IPS-18c (cell line): ENCODE measurements around the gene SMG7.

Source experiments
- H3K4me3 ChIP-seq: 2 replicates; pipeline ENCODE4 v1.7.0; 2013; ENCODE audit warnings: low read depth, mild to moderate bottlenecking, low read length, moderate library complexity; ENCODE audit not compliant: insufficient read depth
- H3K9me3 ChIP-seq: one replicate; pipeline ENCODE4 v1.6.1; 2013; ENCODE audit warnings: mild to moderate bottlenecking, low read length, moderate library complexity; ENCODE audit not compliant: control insufficient read depth, insufficient read depth

SMG7 gene

DNA sequence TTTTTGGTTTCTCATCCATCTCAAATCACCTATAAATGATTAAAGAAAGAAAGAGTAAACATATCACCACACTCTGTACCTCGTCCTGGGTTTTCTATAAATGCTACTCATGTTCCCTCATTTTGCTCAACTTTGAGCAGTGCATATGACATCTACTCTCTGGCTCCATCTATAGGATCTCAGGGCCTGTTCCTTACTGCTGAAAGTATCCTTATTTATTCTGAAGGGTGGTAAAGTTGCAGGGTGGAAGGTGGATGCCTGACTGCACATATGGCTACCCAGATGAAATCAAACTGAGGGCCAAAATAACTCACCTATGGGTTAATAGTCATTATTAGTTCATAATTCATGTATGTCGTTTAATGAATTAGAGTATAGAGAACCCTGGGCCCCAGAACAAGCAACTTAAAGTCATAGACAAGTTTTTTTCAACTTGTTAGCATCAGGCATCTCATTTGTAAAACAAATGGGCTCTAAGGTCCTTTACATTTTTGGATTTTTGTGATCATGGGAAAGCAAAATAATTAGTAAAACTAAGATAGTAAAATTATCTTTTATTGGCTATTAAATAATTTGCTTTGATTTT is 71.4 kb downstream of the SMG7 start:
- H3K9me3 ChIP-seq: no peaks in the 10 kb centered on the region
- no peak overlapping the region for H3K4me3 ChIP-seq

DNA sequence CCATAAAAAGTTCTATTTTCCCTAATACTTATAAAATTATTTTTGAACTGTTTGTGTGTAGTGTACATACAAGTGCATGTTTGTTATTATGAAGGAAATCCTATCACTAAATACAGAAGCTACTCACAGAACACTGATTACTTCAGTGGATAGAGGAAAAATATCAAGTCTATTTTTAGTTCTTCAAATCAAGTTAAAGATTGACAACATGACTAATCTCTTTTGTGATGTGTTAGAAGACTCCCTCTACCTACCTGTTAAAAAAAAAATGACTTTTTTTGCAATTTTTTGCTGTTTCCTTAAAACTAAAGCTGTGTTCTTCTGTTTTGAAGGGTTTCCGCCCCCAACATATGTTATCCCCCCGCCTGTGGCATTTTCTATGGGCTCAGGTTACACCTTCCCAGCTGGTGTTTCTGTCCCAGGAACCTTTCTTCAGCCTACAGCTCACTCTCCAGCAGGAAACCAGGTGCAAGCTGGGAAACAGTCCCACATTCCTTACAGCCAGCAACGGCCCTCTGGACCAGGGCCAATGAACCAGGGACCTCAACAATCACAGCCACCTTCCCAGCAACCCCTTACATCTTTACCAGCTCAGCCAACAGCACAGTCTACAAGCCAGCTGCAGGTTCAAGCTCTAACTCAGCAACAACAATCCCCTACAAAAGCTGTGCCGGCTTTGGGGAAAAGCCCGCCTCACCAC is 72.4 kb downstream of the SMG7 start:
- Histone ChIP-seq H3K9me3 (no peaks in the 10 kb centered on the region), H3K4me3 (no peak overlapping the region)

GRCh38 chr1:183546427-183546826 is 74.1 kb downstream of the SMG7 start:
- H3K4me3 ChIP-seq: no peak overlapping the region
- no peaks in the 10 kb centered on the region for H3K9me3 ChIP-seq

- Histone ChIP-seq H3K9me3 (no peaks in the 10 kb centered on the region), H3K4me3 (no peak overlapping the region)
Observed at GRCh38 chr1:183548116-183548515, 75.8 kb downstream of the SMG7 start.

DNA sequence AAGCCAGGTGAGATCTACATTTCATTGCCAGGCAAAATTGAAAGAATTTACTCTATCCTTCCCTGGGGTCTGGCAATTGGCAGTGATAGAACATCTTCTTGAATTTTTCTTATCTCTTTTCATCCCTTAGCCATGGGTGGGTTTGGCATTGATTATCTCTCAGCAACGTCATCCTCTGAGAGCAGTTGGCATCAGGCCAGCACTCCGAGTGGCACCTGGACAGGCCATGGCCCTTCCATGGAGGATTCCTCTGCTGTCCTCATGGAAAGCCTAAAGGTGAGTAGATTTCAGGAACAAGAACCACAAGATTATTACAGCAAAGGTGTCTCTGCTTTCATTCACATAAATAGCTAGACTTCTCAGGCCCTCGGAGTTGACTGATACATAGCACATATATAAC is 78.6 kb downstream of the SMG7 start:
- H3K4me3 ChIP-seq: no peak overlapping the region
- no peaks in the 10 kb centered on the region for H3K9me3 ChIP-seq

GRCh38 chr1:183551924-183552323 is 79.6 kb downstream of the SMG7 start:
- Histone ChIP-seq H3K4me3 (no peak overlapping the region), H3K9me3 (no peaks in the 10 kb centered on the region)

- Histone ChIP-seq H3K4me3 (no peak overlapping the region), H3K9me3 (no peaks in the 10 kb centered on the region)
Observed at GRCh38 chr1:183552441-183552840, 80.1 kb downstream of the SMG7 start.

- Histone ChIP-seq H3K9me3 (no peaks in the 10 kb centered on the region), H3K4me3 (no peak overlapping the region)
Observed at GRCh38 chr1:183552891-183553290, 80.6 kb downstream of the SMG7 start.

DNA sequence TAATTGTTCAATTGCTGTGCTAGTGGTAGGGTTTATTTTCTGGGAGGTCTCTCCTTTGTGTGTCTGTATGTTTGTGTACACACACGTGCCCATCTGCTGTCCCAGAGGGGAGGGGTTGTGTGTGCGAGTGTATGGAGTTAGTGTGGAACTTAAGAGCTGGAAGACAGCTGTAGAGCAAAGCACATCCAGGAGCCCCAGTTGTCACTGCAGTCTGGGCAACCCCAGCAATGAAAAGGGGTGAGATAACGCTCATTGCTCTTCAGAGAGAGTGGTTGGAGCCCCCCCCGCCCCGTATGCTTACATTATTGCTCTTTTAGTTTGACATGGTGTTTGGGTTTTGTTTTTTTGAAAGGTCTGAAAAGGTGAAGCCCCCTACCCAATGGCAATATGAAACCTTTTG is 81.0 kb downstream of the SMG7 start:
- Histone ChIP-seq H3K9me3 (no peaks in the 10 kb centered on the region), H3K4me3 (no peak overlapping the region)

- H3K4me3 ChIP-seq: no peak overlapping the region
- H3K9me3 ChIP-seq: no peaks in the 10 kb centered on the region
Observed at GRCh38 chr1:183553764-183554163, 81.5 kb downstream of the SMG7 start.

GRCh38 chr1:183554577-183554976 is 82.3 kb downstream of the SMG7 start:
- Histone ChIP-seq H3K9me3 (no peaks in the 10 kb centered on the region), H3K4me3 (no peak overlapping the region)

GRCh38 chr1:183559061-183559460 is 86.8 kb downstream of the SMG7 start:
- H3K9me3 ChIP-seq: no peaks in the 10 kb centered on the region
- no peak overlapping the region for H3K4me3 ChIP-seq

DNA sequence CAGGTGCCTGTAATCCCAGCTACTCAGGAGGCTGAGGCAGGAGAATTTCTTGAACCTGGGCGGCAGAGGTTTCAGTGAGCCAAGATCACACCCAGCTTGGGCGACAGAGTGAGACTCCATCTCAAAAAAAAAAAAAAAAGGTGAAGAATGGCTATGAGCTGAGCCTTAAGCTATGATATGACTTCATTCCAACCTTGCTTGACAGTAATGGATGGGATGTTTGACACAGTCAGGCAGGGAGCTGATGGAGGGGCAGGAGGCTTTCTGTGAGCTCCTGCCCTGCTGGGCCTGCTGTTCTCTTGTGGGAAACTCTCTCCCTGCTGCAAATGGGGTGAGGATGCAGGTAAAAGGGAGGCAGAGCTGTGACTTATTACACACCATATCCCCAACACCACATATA is 90.4 kb downstream of the SMG7 start:
- Histone ChIP-seq H3K9me3 (no peaks in the 10 kb centered on the region), H3K4me3 (no peak overlapping the region)

DNA sequence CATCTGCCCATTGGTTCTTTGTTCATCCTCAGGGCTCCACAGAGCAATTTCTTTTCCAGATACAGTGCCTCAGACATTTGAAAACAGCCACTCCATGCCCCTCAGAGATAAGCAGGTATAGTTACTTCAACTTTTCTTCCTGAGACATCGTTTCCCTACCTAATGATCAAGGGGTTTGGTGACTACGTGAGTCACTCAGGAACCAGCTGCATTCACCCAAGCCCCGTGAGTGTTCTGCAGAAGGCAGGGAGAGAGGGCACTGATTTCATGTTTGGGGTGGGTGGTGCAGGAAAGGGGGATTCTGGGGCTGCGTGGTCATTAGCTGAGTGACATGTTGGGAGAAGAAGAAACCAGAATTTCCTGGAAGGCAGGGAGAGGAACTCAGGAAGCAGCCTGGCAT is 93.0 kb downstream of the SMG7 start:
- Histone ChIP-seq H3K9me3 (no peaks in the 10 kb centered on the region), H3K4me3 (no peak overlapping the region)

DNA sequence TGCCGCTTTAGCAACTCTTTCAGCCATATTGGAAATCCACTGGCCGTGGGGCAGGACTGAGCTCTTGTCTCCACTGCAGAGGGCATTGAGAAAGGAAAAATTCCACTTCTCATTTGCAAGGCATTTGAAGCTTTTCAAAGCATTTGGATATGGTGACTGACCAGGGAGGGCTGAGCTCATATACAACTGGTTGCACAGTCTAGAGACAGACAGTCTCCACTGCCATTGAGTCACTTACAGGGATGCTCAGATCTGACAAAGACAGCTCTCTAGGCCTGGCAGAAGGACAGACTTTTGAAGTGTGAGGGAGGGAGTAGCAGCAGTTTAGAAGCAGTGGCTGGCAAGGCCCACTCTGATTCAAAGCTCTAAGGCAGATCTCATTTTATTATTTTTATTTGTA is 93.7 kb downstream of the SMG7 start:
- Histone ChIP-seq H3K9me3 (no peaks in the 10 kb centered on the region), H3K4me3 (no peak overlapping the region)

- Histone ChIP-seq H3K9me3 (no peaks in the 10 kb centered on the region), H3K4me3 (no peak overlapping the region)
Observed at GRCh38 chr1:183567584-183567983, 95.3 kb downstream of the SMG7 start.

GRCh38 chr1:183568176-183569021 is 96.1 kb downstream of the SMG7 start:
- no peak overlapping the region for H3K4me3 ChIP-seq
- no peaks in the 10 kb centered on the region for H3K9me3 ChIP-seq

GRCh38 chr1:183569141-183569540 is 96.8 kb downstream of the SMG7 start:
- no peaks in the 10 kb centered on the region for H3K9me3 ChIP-seq
- H3K4me3 ChIP-seq: no peak overlapping the region
